Embryonic facial prominence (tissue), 1 donor: ENCODE results near the gene ARVCF.

ENCODE experiments used
- DNase-seq: peaks from one replicate; pipeline ENCODE4 v3.0.0-alpha.2; 2016; ENCODE audit errors: extremely low spot score

Gene ARVCF

DNA sequence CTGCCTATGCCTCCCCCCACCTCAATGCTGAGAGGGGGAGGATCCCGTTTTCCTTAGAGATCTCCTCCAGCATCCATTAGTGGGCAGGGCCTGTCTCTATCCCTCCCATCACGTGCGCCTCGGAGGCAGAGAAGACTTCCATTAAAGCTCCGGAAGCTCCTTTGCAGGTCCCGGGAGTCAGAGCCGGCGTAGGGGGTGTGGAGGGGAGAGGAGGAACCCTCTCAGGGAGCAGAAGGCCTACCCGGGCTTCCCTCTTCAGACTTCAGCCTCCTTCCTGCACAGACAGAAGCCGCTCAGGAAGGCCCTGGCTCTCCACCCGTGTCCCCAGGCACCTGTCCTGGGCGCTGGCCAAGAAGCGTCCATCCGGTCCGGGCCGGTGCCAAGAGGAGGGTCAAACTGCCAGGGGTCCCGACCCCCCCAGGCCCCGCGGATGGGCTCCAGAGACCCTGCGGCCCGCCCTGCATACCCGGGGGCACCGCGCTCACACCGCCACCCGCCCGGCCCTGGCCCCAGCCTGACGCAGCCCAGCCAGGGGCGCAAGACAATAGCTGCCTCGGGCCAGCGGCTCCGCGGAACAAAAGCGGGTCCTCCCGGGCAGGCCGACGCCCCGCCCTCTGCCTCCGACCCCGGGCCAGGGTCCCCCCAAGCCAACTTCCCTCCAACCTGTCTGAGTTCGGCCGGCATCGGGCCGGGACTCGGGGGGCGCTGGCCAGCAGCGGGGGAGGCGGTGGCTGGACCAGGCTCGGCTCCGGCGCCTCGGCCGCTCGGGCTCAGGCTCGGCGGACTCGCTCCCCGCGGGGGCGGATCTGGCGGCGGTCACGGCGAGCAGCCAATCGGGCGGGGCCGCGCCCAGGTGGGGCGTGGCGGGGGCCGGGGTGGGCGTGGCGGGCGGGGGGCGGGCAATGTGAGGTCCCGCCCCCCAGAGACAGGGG lies 29.9 kb downstream of the ARVCF start:
- DNase-seq = peak; percentile 43

DNA sequence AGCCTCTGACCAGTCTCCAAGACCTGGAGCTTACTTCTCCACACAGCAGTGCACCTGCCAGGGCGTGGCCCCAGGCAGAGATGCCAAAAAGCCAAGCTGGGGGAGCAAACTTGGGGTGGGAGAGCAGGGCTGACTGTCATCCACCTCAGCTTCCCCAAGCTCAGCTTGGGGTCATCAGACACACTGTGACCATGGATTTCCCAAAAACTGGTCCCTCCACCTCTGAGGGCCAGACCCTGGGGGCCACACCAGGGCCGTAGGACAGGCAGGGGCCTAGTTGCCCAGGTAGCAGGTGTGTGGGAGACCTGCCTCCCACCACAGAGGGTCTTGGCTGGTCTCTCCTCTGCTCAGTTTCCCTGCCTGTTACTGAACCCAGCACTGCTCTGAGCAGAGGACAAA lies 30.6 kb downstream of the ARVCF start:
- DNase-seq = no peak

DNA sequence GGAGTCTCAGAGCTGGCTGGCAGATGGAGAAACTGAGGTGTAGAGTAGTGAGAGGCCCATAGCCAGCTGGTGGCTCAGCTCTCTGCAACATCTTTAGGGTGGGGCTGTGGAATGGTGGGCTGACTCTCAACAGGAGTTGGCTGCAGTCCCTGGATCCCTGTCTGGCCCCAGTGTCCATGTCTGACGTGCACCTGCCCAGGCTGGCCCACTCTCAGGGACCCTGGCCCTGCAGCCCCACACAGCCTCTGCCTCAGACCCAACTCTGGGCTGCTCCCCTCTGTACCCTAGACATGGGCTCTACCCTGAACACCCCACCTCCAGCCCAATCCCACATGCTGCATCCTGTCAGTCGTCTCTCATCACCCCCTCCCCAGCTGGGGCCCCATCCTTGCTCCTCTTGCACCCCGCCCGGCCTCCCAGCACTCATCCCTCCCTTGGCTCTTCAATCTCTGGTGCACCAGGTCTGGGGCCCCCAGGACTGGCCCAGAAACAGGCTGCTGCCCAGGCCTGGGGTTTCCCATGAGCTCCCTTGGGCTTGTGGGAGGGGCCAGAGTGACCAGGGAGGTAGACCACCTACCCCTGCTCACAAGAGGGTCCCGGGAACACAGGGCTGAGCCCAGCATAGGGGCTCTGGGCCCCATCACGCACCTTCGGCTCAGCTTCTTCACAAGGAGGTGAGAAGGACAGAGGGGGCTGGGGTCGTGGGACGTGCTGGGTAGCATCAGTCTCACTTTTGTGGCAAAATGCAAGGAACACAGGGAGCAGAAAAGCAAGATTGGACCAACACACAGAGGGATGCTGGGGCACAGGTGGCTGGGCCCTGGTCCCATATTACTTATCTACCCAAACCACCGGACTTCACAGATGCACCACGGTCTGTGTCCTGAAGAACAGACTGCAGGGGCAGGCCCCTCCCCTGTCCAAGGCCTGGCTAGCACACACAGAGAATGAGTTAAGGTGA lies 31.5 kb downstream of the ARVCF start:
- no peak for DNase-seq

DNA sequence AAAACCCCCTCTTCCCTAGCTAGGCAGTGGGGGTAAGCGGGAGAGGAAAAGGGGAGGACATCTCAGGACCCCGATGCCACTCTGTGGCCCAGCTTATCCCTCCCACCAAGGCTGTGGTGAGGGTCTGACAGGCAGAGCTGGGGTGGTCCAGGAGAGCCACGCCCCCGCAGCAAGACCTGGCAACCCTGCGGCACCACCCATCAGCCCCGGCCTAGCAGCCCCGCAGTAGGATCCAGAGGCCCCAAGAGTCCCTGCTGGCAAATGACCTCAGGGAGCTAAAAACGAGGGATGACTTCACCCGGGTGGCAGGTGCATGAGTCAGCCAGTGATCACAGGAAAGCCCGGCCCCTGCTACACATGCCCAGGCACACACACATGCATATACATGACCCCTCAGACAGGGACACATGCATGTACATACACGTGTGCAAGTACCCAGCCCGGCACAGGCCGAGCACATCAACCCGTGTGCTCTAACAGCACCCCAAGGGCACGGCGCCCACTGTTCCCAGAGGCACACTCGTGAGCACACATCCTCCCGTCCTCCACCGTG lies 32.3 kb downstream of the ARVCF start:
- DNase-seq = no peak

DNA sequence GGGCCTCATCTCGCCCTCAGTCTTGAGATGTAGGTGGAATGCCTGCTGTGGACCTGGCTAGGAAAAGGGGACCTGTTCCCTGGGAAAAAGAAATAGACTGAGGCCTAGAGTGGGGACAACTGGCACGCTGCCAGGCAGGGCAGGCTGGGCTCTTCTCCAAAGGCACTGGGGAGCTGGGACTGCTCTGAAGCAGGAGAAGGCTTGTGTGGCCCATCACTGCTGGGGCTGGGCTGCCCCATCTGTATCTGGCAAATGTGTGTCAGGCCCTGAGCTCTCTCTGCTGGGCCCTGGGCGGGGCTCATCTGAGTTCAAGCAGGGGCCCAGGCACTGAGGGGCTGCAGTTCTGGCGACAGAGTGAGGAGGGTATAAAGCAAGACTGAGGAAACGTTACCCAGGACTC lies 32.9 kb downstream of the ARVCF start:
- DNase-seq = no peak

DNA sequence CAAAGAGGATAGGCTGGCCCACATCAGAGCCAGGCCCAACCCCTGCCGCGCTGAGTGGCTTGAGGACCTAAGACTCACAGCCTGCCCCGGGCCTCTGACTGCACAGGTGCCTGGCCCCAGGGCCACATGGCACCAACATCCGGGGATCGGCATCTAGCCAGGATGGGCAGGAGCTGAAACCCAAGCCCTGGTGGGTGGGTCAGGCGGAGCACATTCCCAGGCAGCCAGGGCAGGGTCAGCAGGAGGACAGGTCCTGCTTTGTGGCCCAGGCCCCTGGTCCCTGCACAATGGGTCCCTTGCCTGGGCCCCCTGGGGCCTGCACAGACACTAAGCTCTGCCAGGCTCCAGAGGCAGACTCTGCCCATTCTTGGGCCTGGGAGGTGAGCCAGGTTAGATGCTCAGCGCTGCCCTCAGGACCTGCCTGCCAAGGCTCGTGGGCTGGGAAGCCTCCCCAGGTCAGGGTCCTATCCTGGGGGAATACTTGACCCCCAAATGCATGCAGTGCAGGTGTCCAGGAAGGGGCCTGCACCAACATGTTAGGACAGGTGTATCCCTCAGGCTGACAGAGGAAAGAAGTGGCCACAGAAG lies 33.5 kb downstream of the ARVCF start:
- DNase-seq = no peak

DNA sequence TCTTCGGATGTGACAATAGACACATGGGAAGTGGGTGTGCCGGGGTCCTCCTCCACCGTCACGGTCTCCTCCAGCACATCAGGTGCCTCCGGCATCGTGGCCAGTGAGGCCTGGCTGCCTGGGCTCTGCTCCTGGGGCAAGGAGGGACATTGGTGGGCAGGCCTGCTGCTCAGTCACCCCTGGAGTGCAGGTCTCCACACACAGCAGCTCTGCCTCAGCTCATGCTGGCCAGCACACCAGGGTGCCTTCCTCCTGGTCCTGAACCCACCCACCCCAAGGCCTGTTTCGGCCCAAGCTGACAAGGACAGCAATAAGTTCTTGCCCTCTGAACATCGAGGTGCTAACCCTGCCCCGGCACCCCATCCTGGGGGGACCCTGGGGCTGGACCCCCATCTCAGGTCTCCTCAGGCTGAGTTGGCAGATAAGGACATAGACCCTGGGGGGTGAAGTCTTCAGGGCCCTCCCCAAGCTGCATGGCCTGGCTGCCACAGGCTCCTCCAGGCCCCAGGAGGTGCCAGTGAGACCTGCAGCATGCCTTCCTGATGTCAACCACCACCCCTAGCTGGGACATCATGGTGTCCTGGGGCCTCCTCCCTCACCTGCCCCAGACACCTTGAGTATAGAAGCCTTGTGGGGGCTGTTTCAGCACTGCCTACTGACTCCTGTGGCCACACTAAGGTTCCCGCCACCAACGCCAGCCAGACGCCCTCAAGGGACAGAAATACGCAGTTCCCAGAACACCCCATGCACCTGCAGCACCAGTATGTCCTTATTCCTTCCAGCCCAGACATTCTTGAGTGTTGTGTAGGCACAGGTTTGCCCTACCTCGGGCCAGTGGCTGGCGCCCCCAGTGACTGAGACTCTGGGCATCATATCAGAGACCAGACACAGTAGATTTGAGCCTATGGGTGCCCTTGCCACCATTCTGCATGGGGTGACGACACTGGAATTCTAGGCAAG lies 34.4 kb downstream of the ARVCF start:
- no peak for DNase-seq

DNA sequence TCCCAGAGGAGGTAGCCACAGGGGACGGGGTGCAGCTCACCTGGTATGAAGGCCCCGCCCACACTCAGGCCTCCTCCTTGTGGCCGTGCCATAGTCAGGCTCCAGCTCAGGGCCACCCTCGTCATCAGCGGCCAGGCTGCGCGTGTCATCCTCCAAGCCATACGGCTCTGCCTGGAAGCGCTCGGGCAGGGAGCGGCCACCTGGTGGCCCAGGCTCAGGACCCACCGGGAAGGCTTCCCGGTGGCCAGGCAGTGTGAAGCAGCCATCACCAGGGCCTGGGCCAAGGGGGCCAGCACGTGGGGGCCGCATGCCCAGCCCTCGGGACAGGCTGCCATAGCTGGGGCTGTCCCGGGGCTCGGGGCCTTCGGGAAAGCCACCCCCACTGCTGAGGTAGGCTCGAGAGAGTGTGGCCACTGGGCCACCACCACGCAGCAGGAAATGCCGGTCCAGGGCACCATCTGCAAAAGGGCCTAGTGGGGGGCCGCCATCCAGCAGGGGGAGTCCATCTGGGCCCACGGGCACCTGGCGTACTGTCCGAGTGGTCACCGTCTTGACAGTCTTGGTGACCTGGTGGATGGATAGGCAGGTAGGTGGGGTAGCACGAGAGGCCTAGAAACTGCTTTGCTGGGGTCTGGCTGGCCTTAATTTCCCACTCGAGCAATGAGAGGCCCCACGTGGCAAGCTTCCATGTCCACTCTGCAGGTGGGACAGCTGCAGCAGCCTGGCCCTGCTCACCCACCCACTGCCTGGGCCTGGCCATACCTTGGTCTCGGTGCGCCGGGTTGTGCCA lies 35.3 kb downstream of the ARVCF start:
- no peak for DNase-seq

DNA sequence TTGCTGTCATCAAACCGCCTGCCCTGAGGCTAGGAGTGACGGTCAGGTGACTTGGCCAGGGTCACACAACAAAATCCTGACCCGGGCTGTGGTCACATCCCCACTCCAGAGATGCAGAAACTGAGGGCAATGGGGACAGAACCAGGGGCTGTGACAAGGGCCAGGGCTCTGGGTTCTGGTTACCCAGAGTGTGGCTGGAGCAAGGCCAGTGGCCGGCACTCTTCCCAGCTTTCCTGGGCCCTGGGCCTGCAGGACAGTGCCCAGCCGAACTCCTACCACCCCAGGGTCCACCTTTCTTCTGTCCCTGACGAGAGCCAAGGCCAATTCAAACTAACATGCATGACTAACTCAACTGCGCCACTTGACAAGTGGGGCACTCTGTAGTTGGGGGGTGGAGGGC lies 35.9 kb downstream of the ARVCF start:
- DNase-seq = no peak

DNA sequence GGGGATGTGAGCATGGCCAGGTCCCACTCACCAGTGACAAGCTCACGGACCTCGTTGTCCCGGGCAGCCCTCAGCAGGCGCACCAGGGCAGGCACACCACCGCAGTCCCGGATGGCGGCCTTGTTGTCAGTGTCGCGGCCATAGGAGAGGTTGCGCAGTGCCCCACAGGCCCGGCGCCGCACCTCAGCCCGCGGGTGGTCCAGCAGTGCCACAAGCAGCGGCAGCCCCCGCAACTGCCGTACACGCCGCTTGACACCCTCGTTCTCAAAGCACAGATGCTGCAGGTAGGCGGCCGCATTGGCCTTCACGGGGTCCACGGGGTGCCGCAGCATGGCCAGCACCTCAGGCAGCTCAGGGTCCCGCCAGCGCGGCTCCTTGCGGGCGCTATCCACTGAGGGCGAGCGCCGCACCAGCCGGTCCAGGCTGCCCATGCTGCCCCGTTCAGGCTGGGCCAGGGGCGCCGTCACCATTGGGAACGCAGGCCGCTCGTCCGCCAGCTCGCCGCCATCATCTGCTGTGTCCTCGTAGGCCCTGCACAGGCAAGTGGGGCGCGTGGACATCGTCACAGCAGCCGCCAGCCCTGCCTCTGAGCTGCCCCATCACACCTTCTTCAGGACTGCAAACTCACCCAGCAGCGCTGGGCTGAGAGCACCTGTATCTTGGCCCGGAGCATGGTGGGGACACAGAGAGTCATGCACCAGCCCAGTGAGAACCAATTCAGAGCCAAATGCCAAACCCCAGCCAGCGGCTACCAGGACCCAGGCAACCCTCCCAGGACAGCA lies 36.7 kb downstream of the ARVCF start:
- no peak for DNase-seq

DNA sequence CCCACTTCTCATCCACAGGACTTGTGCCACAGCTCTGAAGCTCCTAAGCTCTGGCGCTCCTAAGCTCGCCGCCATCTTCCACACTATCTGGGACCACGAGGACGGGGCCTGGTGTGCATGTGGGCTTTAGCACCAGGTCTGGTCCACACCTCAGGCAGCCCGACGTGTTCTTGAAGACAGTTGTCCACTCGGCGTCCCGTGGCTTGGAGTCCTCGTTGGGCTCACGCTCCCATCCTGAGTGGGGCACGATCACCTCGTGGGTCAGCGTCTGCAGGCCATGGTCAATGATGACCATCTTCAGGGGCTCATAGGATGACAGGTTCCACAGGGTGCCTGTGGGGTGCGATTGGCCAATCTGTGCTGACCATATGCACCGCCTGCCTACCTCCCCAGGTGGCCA lies 37.9 kb downstream of the ARVCF start:
- DNase-seq = no peak

DNA sequence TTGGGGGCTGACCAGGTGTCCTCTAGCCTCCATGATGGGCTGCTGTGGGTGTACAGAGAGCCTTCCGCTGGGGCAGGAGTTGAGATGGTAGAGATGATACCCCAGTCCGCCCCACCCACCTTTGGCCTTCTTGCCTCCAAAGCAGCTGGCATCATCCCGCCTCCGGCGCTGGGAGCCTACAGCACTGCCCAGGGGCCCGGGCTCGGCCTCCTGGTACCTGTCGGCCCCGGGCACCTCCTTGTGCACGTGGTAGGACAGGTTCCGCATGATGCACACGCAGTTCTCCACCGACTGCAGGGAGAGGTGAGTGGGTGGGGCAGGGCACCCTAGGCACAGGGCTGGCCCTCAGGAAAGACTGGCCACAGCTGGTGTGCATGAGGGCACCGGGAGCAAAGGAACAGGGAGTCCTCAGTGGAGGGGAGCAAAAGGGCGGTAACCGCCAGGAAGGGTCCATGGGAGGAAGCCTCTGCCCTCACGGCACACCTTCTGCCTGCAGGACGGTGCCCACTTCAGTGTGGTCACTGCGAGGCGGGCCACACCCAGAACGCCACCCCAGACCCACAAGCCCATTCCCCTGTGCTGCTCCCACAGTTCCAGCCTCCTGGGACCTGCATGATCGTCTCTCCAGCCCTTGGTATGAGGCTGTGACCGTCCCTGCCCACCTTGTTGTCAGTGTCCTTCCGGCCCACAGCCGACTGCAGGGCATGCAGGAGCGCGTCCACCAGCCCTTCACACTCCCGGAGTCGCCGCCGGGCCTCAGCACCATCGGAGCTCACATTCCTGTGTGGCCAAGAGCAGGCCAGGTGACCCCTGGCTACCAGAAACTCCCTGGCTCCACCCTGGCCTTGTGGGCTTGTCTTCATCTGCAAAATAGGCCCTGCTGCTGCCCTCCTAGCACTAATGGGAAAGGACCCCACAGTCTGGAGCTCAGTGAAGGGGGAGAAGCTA lies 39.1 kb downstream of the ARVCF start:
- no peak for DNase-seq

DNA sequence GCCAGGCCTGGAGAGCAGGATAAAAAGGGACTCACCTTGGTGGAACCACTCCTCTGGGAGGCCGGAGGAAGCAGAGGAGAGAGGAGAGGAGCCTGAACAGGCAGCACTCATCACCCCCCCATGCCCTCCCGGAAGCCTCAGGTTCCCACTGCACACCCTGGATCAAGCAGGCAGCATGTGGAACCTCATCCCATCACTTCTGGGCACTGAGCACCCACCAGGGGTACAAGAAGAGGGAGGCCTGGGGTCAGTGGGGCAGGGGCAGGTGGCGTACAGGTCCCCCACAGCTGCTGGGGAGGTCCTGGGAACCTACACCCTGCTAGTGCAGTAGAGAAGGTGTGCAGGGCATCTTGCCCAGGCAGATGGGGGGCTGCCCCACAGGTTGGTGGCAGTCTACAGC lies 40.0 kb downstream of the ARVCF start:
- DNase-seq = no peak

DNA sequence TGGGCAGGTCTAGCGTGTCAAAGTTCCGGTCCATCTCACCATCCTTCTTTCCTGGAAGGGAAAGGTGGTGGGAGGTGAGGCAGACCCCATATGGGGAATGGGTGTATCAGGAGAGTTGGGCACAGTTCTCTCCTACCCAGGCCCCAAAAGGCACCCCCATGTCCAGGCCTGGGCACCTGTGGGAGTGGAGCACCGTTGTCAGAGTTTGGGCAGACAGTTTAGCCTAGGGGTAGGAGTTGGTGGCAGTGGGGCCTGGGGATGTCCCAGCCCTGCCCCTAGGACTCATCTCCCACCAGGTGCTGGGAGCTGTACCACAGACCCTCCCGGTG lies 41.0 kb downstream of the ARVCF start:
- DNase-seq = no peak

DNA sequence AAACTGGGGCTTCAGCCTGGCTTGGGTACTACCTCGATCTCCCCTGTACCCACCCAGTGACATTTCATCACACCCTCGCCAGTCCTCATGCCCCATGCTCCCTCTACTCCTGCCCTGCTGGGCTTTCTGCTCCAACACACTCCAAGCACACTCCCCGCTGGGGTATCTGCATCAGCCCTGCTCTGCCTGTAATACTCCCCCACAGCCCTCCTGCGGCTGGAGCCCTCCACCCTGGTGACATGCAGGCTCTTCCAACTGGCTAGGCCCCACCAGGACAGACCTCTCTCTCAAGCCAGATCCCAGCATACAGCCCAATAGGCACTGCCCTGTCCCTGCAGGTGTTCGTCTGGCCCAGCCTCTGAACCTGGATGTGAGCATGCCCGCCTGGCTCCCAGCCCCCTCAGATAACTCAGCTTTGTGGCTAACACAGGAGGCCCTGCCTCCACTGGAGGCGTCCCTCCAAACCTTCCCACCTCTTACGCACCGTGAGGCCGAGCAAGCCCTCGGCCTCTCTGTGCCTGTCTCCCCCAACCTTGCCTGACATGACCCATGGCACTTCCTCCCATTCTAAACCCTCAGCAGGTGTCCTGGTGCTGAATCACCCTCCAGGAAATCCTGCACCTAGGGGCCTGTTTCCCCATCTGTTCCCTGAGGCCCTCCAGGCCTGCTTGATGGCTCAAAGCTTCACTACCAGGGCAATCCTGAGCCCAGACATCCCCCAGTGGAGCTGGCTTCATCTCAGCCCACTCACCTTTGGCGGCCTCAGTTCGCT lies 41.5 kb downstream of the ARVCF start:
- no peak for DNase-seq

DNA sequence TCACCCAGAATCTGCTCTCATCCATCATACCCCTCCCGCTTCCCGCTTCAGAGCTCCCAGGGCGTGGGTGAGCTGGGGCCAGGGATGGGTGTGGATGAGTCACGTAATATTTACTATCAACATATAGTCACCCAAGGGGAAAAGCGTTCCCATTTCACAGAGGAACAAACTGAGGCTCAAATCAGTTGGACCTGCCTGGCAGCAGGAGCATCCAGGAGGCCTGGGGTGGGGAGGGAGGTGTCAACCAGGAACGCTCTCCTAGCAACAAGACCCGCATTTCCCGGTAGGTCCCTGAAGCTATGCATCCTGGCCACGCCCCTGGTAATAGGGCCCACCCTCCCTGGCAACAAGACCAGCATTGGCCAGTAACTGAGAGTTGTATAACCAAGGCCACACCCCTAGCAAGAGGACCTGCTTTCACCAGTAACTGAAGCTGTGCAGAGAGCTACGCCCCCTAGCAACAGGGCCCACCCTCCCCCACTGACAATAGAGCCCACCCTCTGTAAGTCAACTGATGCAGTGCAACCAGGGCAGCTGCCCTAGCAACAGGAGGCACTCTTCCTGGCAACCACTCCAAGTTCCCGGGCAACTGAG lies 42.3 kb downstream of the ARVCF start:
- DNase-seq = no peak
